ENCODE results near the gene ATP6V0A4.

ATP6V0A4 gene

GRCh38 chr7:138828302-138828701 is 30.3 kb upstream of the ATP6V0A4 start:
- Histone ChIP-seq H3K9me3 (no peaks in the 10 kb centered on the region), H3K4me3 (ENCODE audit: low read depth, low read length) (no peak overlapping the region), H3K36me3 (no peaks in the 10 kb centered on the region)

GRCh38 chr7:138825049-138825721 is 27.2 kb upstream of the ATP6V0A4 start:
- Histone ChIP-seq H3K27me3 (no peaks in the 10 kb centered on the region), H3K9me3 (no peaks in the 10 kb centered on the region), H3K4me1 (no peaks in the 10 kb centered on the region; the same call in 1 of the 2 replicates), H3K4me3 (ENCODE audit: low read depth, low read length) (no peak overlapping the region), H3K36me3 (no peaks in the 10 kb centered on the region)
- no peak for TF ChIP-seq CTCF (IDR thresholded peaks at IDR 0.05; ENCODE audit: low read depth, low read length)
- DNase-seq = no peak

More at GRCh38 chr7:138828302-138828701, 30.3 kb upstream of the ATP6V0A4 start:
- no peak for TF ChIP-seq CTCF (IDR thresholded peaks at IDR 0.05; ENCODE audit: low read depth, low read length)
- Histone ChIP-seq H3K27me3 (no peaks in the 10 kb centered on the region), H3K4me1 (no peaks in the 10 kb centered on the region)
- no peak for DNase-seq

- H3K9me3 ChIP-seq = no peaks in the 10 kb centered on the region
- H3K27me3 ChIP-seq = no peaks in the 10 kb centered on the region
- no peaks in the 10 kb centered on the region; the same call in 1 of the 2 replicates for H3K4me1 ChIP-seq
- TF ChIP-seq CTCF (IDR thresholded peaks at IDR 0.05; ENCODE audit: low read depth, low read length) = no peak
- DNase-seq = no peak
- H3K36me3 ChIP-seq = no peaks in the 10 kb centered on the region
- H3K4me3 ChIP-seq (ENCODE audit: low read depth, low read length) = no peak overlapping the region
Observed at GRCh38 chr7:138822867-138823535, 25.0 kb upstream of the ATP6V0A4 start.

GRCh38 chr7:138821912-138822311 is 23.9 kb upstream of the ATP6V0A4 start:
- no peak for DNase-seq
- no peaks in the 10 kb centered on the region for H3K27me3 ChIP-seq
- TF ChIP-seq CTCF (IDR thresholded peaks at IDR 0.05; ENCODE audit: low read depth, low read length) = no peak
- H3K4me3 ChIP-seq (ENCODE audit: low read depth, low read length) = no peak overlapping the region
- H3K9me3 ChIP-seq = no peaks in the 10 kb centered on the region
- no peaks in the 10 kb centered on the region; the same call in 1 of the 2 replicates for H3K4me1 ChIP-seq
- no peaks in the 10 kb centered on the region for H3K36me3 ChIP-seq

- DNase-seq = no peak
- Histone ChIP-seq H3K9me3 (no peaks in the 10 kb centered on the region), H3K36me3 (no peaks in the 10 kb centered on the region), H3K27me3 (no peaks in the 10 kb centered on the region), H3K4me1 (no peaks in the 10 kb centered on the region; the same call in 1 of the 2 replicates), H3K4me3 (ENCODE audit: low read depth, low read length) (no peak overlapping the region)
- no peak for TF ChIP-seq CTCF (IDR thresholded peaks at IDR 0.05; ENCODE audit: low read depth, low read length)
Observed at GRCh38 chr7:138819625-138820024, 21.6 kb upstream of the ATP6V0A4 start.

- no peak for DNase-seq
- TF ChIP-seq CTCF (IDR thresholded peaks at IDR 0.05; ENCODE audit: low read depth, low read length) = no peak
Observed at GRCh38 chr7:138816650-138817049, 18.7 kb upstream of the ATP6V0A4 start.

More at GRCh38 chr7:138816650-138817049, 18.7 kb upstream of the ATP6V0A4 start:
- Histone ChIP-seq H3K27me3 (no peaks in the 10 kb centered on the region), H3K4me1 (no peaks in the 10 kb centered on the region; the same call in 1 of the 2 replicates), H3K36me3 (no peaks in the 10 kb centered on the region), H3K4me3 (ENCODE audit: low read depth, low read length) (no peak overlapping the region), H3K9me3 (no peaks in the 10 kb centered on the region)

Measured in BE2C (cell line).